CD4-positive, alpha-beta memory T cell (primary cell): ENCODE measurements around the gene CSF1R. TPM values are rescaled to one million over a fixed set of nuclear protein-coding genes. Genes with fewer than 3 reads are reported as not detected.
A peak's percentile ranks its signal among the peaks of the same experiment; 100 is the strongest.

ENCODE experiments used
- CTCF ChIA-PET: fragments of 350-600 bp; sonication (Branson Sonifier 250); formaldehyde crosslinking; loops from one replicate; lab custom pipeline; 2021; ENCODE audit warnings: inconsistent platforms; ENCODE audit not compliant: partially characterized antibody; lab: Charles Lee
- POLR2A ChIA-PET: fragments of 350-600 bp; sonication (Branson Sonifier 250); formaldehyde crosslinking; loops from one replicate; lab custom pipeline; 2021; ENCODE audit not compliant: partially characterized antibody; lab: Charles Lee
- DNase-seq, 5 donors: peaks; one replicate each; pipeline versions ENCODE4 v3.0.0 to v3.0.0-alpha.2; 2020 to 2022; ENCODE audit warnings: mixed read lengths in 1 of 5
- H3K27ac ChIP-seq: one replicate; pipeline ENCODE4 v1.7.0; 2013; ENCODE audit warnings: low read depth, low read length
- H3K27me3 ChIP-seq: 2 replicates; pipeline ENCODE4 v1.7.0; 2013; ENCODE audit warnings: mild to moderate bottlenecking, low read length, moderate library complexity; ENCODE audit not compliant: insufficient read depth
- H3K36me3 ChIP-seq: 2 replicates; pipeline ENCODE4 v1.7.0; 2013; ENCODE audit warnings: mild to moderate bottlenecking, low read length, moderate library complexity; ENCODE audit not compliant: insufficient read depth
- H3K4me1 ChIP-seq: 2 replicates; pipeline ENCODE4 v1.7.0; 2013; ENCODE audit warnings: mild to moderate bottlenecking, low read length, moderate library complexity; ENCODE audit not compliant: insufficient read depth
- H3K4me3 ChIP-seq, 2 donors: one replicate each; pipeline ENCODE4 v1.7.0; 2013; ENCODE audit warnings: low read length in 2 of 2, mild to moderate bottlenecking in 1 of 2
- H3K9me3 ChIP-seq, 2 donors: one replicate each; pipeline ENCODE4 v1.7.0; 2013; ENCODE audit warnings: low read length in 2 of 2, control low read depth in 1 of 2; ENCODE audit not compliant: control insufficient read depth in 1 of 2
- H3K27ac Mint-ChIP-seq, 7 donors: one replicate each; pipeline ENCODE4 v1.8.0; 2020 to 2021; ENCODE audit warnings: mixed read lengths in 7 of 7, mild to moderate bottlenecking in 6 of 7, inconsistent platforms in 3 of 7, moderate library complexity in 3 of 7
- H3K27me3 Mint-ChIP-seq, 2 donors: one replicate each; pipeline ENCODE4 v1.8.0; 2020 to 2021; ENCODE audit warnings: mixed read lengths in 2 of 2
- H3K36me3 Mint-ChIP-seq, 2 donors: one replicate each; pipeline ENCODE4 v1.8.0; 2020 to 2021; ENCODE audit warnings: mixed read lengths in 2 of 2, inconsistent platforms in 1 of 2, mild to moderate bottlenecking in 1 of 2
- H3K4me1 Mint-ChIP-seq, 4 donors: one replicate each; pipeline ENCODE4 v1.8.0; 2020 to 2021; ENCODE audit warnings: mixed read lengths in 4 of 4, mild to moderate bottlenecking in 1 of 4
- H3K4me3 Mint-ChIP-seq, 8 donors: one replicate each; pipeline ENCODE4 v1.8.0; 2020 to 2021; ENCODE audit warnings: mixed read lengths in 8 of 8, mild to moderate bottlenecking in 7 of 8, moderate library complexity in 6 of 8, inconsistent platforms in 3 of 8
- H3K9me3 Mint-ChIP-seq, 8 donors: one replicate each; pipeline ENCODE4 v1.8.0; 2020 to 2021; ENCODE audit warnings: mixed read lengths in 8 of 8, mild to moderate bottlenecking in 5 of 8, inconsistent platforms in 3 of 8, moderate library complexity in 1 of 8
- intact Hi-C: fragments of 100-400 bp; cut with micrococcal nuclease; formaldehyde crosslinking; loops from one replicate; pipeline ENCODE4 v1.15.1; 2023
- polyA plus RNA-seq, 2 donors: library from polyadenylated mRNA; unstranded; fragments of 300-500 nt; fragmentation: Illumina TruSeq; gene quantifications; one replicate each; pipeline ENCODE4 v1.2.3, GENCODE V29; 2021
- total RNA-seq, 2 experiments: library from RNA; stranded (reverse); gene quantifications; one replicate each; pipeline ENCODE4 v1.2.3, GENCODE V29; 2021

CSF1R gene
- total and polyA plus RNA-seq, 4 experiments from 2014 or later: 0.04 to 2.9 (median 1.3) TPM

- Mint-ChIP-seq H3K9me3 (no peaks in the 10 kb centered on the region), H3K4me1 (peaks cover 4 to 12% (median 7%) of the 10 kb centered on the region in 4 donors), H3K27ac (peak overlapping the region in 1 of 7 donors; percentile 16), H3K27me3 (no peaks in the 10 kb centered on the region), H3K4me3 (no peak overlapping the region), H3K36me3 (no peaks in the 10 kb centered on the region)
- no peaks in the 10 kb centered on the region for H3K9me3 ChIP-seq
- no peaks in the 10 kb centered on the region for H3K4me1 ChIP-seq
- no peak for DNase-seq
- POLR2A ChIA-PET: no interaction called here
- intact Hi-C loops: no loop called here
- no peaks in the 10 kb centered on the region for H3K27me3 ChIP-seq
- no peak overlapping the region for H3K27ac ChIP-seq
- CTCF ChIA-PET: no interaction called here
- H3K4me3 ChIP-seq: no peak overlapping the region
- H3K36me3 ChIP-seq: no peaks in the 10 kb centered on the region
Measured at GRCh38 chr5:150068472-150068871, 17.9 kb downstream of the CSF1R start.

GRCh38 chr5:150068071-150068470 is 18.3 kb downstream of the CSF1R start:
- DNase-seq: no peak
- no peaks in the 10 kb centered on the region for H3K27me3 Mint-ChIP-seq
- H3K4me3 Mint-ChIP-seq: no peak overlapping the region
- Histone ChIP-seq H3K27me3 (no peaks in the 10 kb centered on the region), H3K9me3 (no peaks in the 10 kb centered on the region), H3K27ac (no peak overlapping the region), H3K36me3 (no peaks in the 10 kb centered on the region), H3K4me1 (no peaks in the 10 kb centered on the region), H3K4me3 (no peak overlapping the region)
- no peak overlapping the region for H3K27ac Mint-ChIP-seq
- peaks cover 4 to 12% (median 7%) of the 10 kb centered on the region in 4 donors for H3K4me1 Mint-ChIP-seq
- no peaks in the 10 kb centered on the region for H3K9me3 Mint-ChIP-seq
- H3K36me3 Mint-ChIP-seq: no peaks in the 10 kb centered on the region
- ChIA-PET POLR2A (no interaction called here), CTCF (no interaction called here)
- intact Hi-C loops: no loop called here

DNA sequence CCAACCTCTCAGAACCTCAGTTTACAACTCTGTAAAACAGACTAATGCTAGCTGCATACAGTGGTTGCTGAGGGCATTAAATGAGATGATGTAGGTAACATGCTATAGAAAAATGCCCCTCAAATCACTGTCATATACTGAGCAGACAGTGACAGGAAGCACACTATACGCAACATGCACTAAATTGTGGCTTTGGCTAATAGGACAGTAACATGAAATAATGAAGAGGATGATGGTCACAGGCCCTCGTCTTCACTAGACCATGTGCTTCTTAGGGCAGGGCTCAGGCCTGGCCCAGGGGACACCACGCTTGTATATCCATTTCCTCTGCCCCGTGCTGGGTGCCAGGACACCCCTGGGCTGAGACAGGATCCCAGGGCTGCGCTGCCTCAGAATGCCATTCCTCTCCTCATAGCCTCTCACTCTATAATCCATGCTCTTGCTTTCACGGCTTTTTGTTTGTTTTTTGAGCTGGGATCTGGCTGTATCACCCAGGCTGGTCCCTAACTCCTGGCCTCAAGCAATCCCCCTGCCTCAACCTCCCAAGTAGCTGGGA is 18.9 kb downstream of the CSF1R start:
- Mint-ChIP-seq H3K9me3 (no peaks in the 10 kb centered on the region), H3K4me1 (peaks cover 4 to 12% (median 7%) of the 10 kb centered on the region in 4 donors), H3K27me3 (peaks cover 0 to 1% of the 10 kb centered on the region in 2 donors), H3K36me3 (no peaks in the 10 kb centered on the region), H3K4me3 (no peak overlapping the region), H3K27ac (peak overlapping the region in 1 of 7 donors; percentile 4)
- POLR2A ChIA-PET: interaction anchor here (0.5 kb wide), 1 partner anchor 15 kb away, joined by 3 read pairs; no protein-coding TSS in a partner anchor
- DNase-seq: no peak
- Histone ChIP-seq H3K27me3 (no peaks in the 10 kb centered on the region), H3K4me3 (no peak overlapping the region), H3K9me3 (no peaks in the 10 kb centered on the region), H3K27ac (no peak overlapping the region), H3K36me3 (no peaks in the 10 kb centered on the region), H3K4me1 (no peaks in the 10 kb centered on the region)
- CTCF ChIA-PET: no interaction called here
- intact Hi-C loops: no loop called here

GRCh38 chr5:150066901-150067396 is 19.4 kb downstream of the CSF1R start:
- POLR2A ChIA-PET: interaction anchor here (0.5 kb wide), 1 partner anchor 16 kb away, joined by 3 read pairs; no protein-coding TSS in a partner anchor

GRCh38 chr5:150066436-150066835 is 19.9 kb downstream of the CSF1R start:
- Mint-ChIP-seq H3K27me3 (peaks cover 0 to 1% of the 10 kb centered on the region in 2 donors), H3K4me3 (no peak overlapping the region), H3K4me1 (peaks cover 4 to 12% (median 7%) of the 10 kb centered on the region in 4 donors), H3K36me3 (no peaks in the 10 kb centered on the region), H3K9me3 (no peaks in the 10 kb centered on the region), H3K27ac (peak overlapping the region in 1 of 7 donors; percentile 26)
- Histone ChIP-seq H3K27me3 (no peaks in the 10 kb centered on the region), H3K4me1 (no peaks in the 10 kb centered on the region), H3K9me3 (no peaks in the 10 kb centered on the region), H3K4me3 (no peak overlapping the region), H3K27ac (no peak overlapping the region), H3K36me3 (no peaks in the 10 kb centered on the region)
- ChIA-PET POLR2A (no interaction called here), CTCF (no interaction called here)
- no peak for DNase-seq
- intact Hi-C loops: no loop called here

More at GRCh38 chr5:150066901-150067396, 19.4 kb downstream of the CSF1R start:
- no peaks in the 10 kb centered on the region for H3K27me3 ChIP-seq
- Mint-ChIP-seq H3K4me1 (peaks cover 4 to 12% (median 7%) of the 10 kb centered on the region in 4 donors), H3K4me3 (no peak overlapping the region), H3K9me3 (no peaks in the 10 kb centered on the region), H3K27ac (peak overlapping the region in 3 of 7 donors; percentile 4 to 26 (median 14)), H3K36me3 (no peaks in the 10 kb centered on the region), H3K27me3 (peaks cover 0 to 1% of the 10 kb centered on the region in 2 donors)
- H3K9me3 ChIP-seq: no peaks in the 10 kb centered on the region
- intact Hi-C loops: no loop called here
- H3K27ac ChIP-seq: no peak overlapping the region
- no peak overlapping the region for H3K4me3 ChIP-seq
- DNase-seq: no peak
- H3K36me3 ChIP-seq: no peaks in the 10 kb centered on the region
- no peaks in the 10 kb centered on the region for H3K4me1 ChIP-seq
- CTCF ChIA-PET: no interaction called here

DNA sequence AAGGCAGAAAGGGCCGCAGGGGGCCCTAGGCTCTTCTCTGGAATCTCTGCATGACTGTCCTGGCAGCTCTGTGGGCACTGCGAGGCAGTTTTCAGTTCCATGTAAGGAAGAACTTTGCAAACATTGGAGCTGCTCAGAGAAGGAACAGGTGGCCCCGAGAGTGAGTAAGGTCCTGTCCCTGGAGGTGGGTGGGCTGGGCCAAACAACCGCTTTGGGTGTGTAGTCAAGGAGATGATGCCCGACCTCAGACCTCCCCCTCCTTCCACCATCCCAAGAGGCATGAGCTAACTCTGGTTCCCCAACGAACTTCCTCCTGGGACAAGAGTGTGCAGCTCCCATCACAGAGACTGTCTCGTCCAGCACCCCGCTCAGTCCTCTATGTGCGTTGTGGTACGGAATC is 20.5 kb downstream of the CSF1R start:
- Mint-ChIP-seq H3K9me3 (no peaks in the 10 kb centered on the region), H3K4me1 (peaks cover 4 to 12% (median 7%) of the 10 kb centered on the region in 4 donors), H3K27ac (no peak overlapping the region), H3K4me3 (no peak overlapping the region), H3K36me3 (no peaks in the 10 kb centered on the region), H3K27me3 (peaks cover 0 to 1% of the 10 kb centered on the region in 2 donors)
- Histone ChIP-seq H3K9me3 (no peaks in the 10 kb centered on the region), H3K4me1 (no peaks in the 10 kb centered on the region), H3K4me3 (no peak overlapping the region), H3K27me3 (no peaks in the 10 kb centered on the region), H3K36me3 (no peaks in the 10 kb centered on the region), H3K27ac (no peak overlapping the region)
- intact Hi-C loops: no loop called here
- no peak for DNase-seq
- ChIA-PET CTCF (no interaction called here), POLR2A (no interaction called here)

DNA sequence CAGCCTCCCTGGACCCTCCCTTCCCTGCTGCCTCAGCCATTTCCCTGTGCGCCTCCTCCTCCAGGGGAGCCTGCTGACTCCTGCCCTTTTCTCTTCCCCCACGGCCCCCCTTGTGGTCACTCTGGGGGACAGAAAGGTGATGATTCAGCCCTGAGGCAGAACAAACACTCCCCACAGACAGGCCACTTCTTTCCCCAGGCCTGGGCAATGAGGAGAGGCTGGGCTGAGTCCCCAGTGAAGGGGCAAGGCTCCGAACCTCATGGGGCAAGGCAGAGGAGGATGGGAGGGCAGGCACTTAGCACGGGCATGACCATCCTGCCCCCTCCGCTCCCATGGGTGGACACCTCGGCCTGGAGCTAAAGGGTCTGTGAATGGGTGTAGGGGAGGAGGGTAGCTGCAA is 21.0 kb downstream of the CSF1R start:
- intact Hi-C loops: no loop called here
- Mint-ChIP-seq H3K4me1 (peaks cover 4 to 12% (median 7%) of the 10 kb centered on the region in 4 donors), H3K27ac (no peak overlapping the region), H3K27me3 (peaks cover 0 to 1% of the 10 kb centered on the region in 2 donors), H3K9me3 (no peaks in the 10 kb centered on the region), H3K36me3 (no peaks in the 10 kb centered on the region), H3K4me3 (no peak overlapping the region)
- Histone ChIP-seq H3K36me3 (no peaks in the 10 kb centered on the region), H3K4me1 (no peaks in the 10 kb centered on the region), H3K27me3 (no peaks in the 10 kb centered on the region), H3K27ac (no peak overlapping the region), H3K9me3 (no peaks in the 10 kb centered on the region), H3K4me3 (no peak overlapping the region)
- CTCF ChIA-PET: no interaction called here
- DNase-seq: no peak
- POLR2A ChIA-PET: no interaction called here
